ENCODE data around the gene GALNT16. TPM values are rescaled to one million over a fixed set of nuclear protein-coding genes. Genes with fewer than 3 reads are reported as not detected.

GALNT16 gene
- total RNA-seq, 1 experiment from 2014 or later = 0.33 TPM

GRCh38 chr14:69337984-69338383, 78.0 kb downstream of the GALNT16 start:
- H3K9ac ChIP-seq (ENCODE audit: low read length) = no peak overlapping the region
- no peaks in the 10 kb centered on the region for H3K9me3 ChIP-seq (ENCODE audit: low read length)
- H3K4me3 ChIP-seq (ENCODE audit: low read length) = no peak overlapping the region
- H3K79me2 ChIP-seq (ENCODE audit: low read length) = no peaks in the 10 kb centered on the region
- TF ChIP-seq, protein P1, sequence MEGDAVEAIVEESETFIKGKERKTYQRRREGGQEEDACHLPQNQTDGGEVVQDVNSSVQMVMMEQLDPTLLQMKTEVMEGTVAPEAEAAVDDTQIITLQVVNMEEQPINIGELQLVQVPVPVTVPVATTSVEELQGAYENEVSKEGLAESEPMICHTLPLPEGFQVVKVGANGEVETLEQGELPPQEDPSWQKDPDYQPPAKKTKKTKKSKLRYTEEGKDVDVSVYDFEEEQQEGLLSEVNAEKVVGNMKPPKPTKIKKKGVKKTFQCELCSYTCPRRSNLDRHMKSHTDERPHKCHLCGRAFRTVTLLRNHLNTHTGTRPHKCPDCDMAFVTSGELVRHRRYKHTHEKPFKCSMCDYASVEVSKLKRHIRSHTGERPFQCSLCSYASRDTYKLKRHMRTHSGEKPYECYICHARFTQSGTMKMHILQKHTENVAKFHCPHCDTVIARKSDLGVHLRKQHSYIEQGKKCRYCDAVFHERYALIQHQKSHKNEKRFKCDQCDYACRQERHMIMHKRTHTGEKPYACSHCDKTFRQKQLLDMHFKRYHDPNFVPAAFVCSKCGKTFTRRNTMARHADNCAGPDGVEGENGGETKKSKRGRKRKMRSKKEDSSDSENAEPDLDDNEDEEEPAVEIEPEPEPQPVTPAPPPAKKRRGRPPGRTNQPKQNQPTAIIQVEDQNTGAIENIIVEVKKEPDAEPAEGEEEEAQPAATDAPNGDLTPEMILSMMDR (conservative IDR thresholded peaks at IDR 0.05; ENCODE audit: low read depth, low read length) = no peak
- TF ChIP-seq EZH2phosphoT487 (IDR thresholded peaks at IDR 0.05; ENCODE audit: borderline replicate concordance, low read length) (no peak), EZH2 (IDR thresholded peaks at IDR 0.05; ENCODE audit: low read length, unreplicated experiment) (no peak)
- no peaks in the 10 kb centered on the region for H3K4me1 ChIP-seq (ENCODE audit: insufficient read depth, low read length)
- DNase-seq (no peak), ATAC-seq (no peak)
- intact Hi-C loops (cut with micrococcal nuclease) = no loop called here
- H3K27me3 ChIP-seq (ENCODE audit: low read length) = peaks cover 9% of the 10 kb centered on the region; the same call in 1 of the 2 replicates
- POLR2A ChIA-PET (ENCODE audit: unreplicated experiment) = no interaction called here
- no peaks in the 10 kb centered on the region for H3K36me3 ChIP-seq (ENCODE audit: low read depth, low read length)
- H2AFZ ChIP-seq (ENCODE audit: low read length) = no peak overlapping the region
- H4K20me1 ChIP-seq (ENCODE audit: low read length) = no peaks in the 10 kb centered on the region
- no TSS peak for BruUV-seq (replicated peaks)
- no peaks in the 10 kb centered on the region for H3K9me2 ChIP-seq (replicated peaks; ENCODE audit: low read length)
- CTCF ChIA-PET = interaction anchor here (0.6 kb wide), 1 partner anchor 121 kb away, joined by 3 read pairs; no protein-coding TSS in a partner anchor
- no peak overlapping the region for H3K27ac ChIP-seq (ENCODE audit: low read length)
- no peaks in the 10 kb centered on the region for H3F3A ChIP-seq (ENCODE audit: low read length, unreplicated experiment)
- H3K4me2 ChIP-seq (ENCODE audit: low read length) = no peak overlapping the region

DNA sequence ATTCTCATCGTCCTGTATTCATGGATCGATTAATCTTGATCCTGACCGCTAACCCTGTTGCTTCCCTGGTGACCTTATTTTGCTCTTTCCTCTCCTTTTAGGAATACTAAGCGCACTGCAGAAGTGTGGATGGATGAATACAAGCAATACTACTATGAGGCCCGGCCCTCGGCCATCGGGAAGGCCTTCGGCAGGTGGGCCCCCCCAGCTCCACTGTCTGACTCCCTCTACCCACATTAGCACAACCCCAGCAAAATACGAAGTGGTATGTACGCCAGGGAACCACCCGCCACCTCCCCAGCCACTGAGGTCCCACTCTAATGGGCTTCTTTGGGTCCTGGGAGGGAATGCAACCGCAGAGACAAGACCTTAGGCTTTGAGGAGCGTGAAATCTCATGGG, 79.5 kb downstream of the GALNT16 start:
- TF ChIP-seq EZH2phosphoT487 (IDR thresholded peaks at IDR 0.05; ENCODE audit: borderline replicate concordance, low read length) (no peak), EZH2 (IDR thresholded peaks at IDR 0.05; ENCODE audit: low read length, unreplicated experiment) (no peak)
- TF ChIP-seq, protein P1 (conservative IDR thresholded peaks at IDR 0.05; ENCODE audit: low read depth, low read length) = no peak
- Histone ChIP-seq H3K4me2 (ENCODE audit: low read length) (no peak overlapping the region), H3K9me3 (ENCODE audit: low read length) (no peaks in the 10 kb centered on the region), H2AFZ (ENCODE audit: low read length) (no peak overlapping the region), H3K9me2 (replicated peaks; ENCODE audit: low read length) (no peaks in the 10 kb centered on the region), H3K9ac (ENCODE audit: low read length) (no peak overlapping the region), H3K4me3 (ENCODE audit: low read length) (no peak overlapping the region), H4K20me1 (ENCODE audit: low read length) (no peaks in the 10 kb centered on the region), H3K27ac (ENCODE audit: low read length) (no peak overlapping the region), H3K4me1 (ENCODE audit: insufficient read depth, low read length) (no peaks in the 10 kb centered on the region), H3K27me3 (ENCODE audit: low read length) (peaks cover 9% of the 10 kb centered on the region; the same call in 1 of the 2 replicates), H3K79me2 (ENCODE audit: low read length) (no peaks in the 10 kb centered on the region), H3K36me3 (ENCODE audit: low read depth, low read length) (no peaks in the 10 kb centered on the region), H3F3A (ENCODE audit: low read length, unreplicated experiment) (no peaks in the 10 kb centered on the region)
- CTCF ChIA-PET = no interaction called here
- POLR2A ChIA-PET (ENCODE audit: unreplicated experiment) = no interaction called here
- no TSS peak for BruUV-seq (replicated peaks)
- intact Hi-C loops (cut with micrococcal nuclease) = no loop called here
- no peak for ATAC-seq
- DNase-seq = no peak

DNA sequence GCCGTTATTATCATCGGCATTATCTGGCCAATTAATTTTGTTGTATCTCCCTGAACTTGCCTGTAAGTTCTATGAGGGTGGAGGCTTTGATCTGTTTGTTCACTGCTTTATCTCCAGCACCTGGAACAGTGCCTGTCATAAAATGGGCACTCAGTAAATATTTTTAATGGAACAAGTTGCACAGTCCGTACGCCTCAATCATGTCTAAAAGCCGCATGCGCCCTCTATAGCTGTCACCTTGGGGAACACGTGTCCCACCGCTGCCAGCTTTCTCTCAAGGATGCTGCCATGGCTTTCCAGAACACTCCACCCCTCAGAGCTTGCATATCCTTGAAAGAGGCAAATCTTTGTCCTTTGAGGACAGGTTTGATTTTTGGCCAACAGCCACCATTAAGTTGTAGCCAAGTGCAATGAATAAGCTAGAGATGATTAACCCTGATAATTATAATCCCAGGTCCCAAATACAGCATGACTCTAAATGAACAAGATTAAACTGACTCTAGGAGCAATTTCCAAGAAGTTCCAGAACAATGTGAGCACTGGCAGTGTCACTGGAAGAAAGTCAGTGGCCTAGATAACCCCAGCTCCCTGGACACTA, 83.1 kb downstream of the GALNT16 start:
- H3K79me2 ChIP-seq (ENCODE audit: low read length) = no peaks in the 10 kb centered on the region
- TF ChIP-seq EZH2phosphoT487 (IDR thresholded peaks at IDR 0.05; ENCODE audit: borderline replicate concordance, low read length) (no peak), EZH2 (IDR thresholded peaks at IDR 0.05; ENCODE audit: low read length, unreplicated experiment) (no peak)
- TF ChIP-seq, protein P1 (conservative IDR thresholded peaks at IDR 0.05; ENCODE audit: low read depth, low read length) = no peak
- no peak overlapping the region for H3K4me3 ChIP-seq (ENCODE audit: low read length)
- ChIA-PET CTCF (no interaction called here), POLR2A (ENCODE audit: unreplicated experiment) (interaction anchor here (0.5 to 0.7 kb wide), 3 partner anchors 25 to 179 kb away, joined by 3 to 5 read pairs (median 4); no protein-coding TSS in a partner anchor)
- intact Hi-C loops (cut with micrococcal nuclease) = no loop called here
- no TSS peak for BruUV-seq (replicated peaks)
- peak overlapping the region; percentile 54; the same call in 1 of the 2 replicates for H2AFZ ChIP-seq (ENCODE audit: low read length)
- H3K4me2 ChIP-seq (ENCODE audit: low read length) = no peak overlapping the region
- H3K27me3 ChIP-seq (ENCODE audit: low read length) = peaks cover 2% of the 10 kb centered on the region; the same call in 1 of the 2 replicates
- no peaks in the 10 kb centered on the region for H3K9me3 ChIP-seq (ENCODE audit: low read length)
- no peaks in the 10 kb centered on the region for H3F3A ChIP-seq (ENCODE audit: low read length, unreplicated experiment)
- DNase-seq = no peak
- no peaks in the 10 kb centered on the region for H4K20me1 ChIP-seq (ENCODE audit: low read length)
- no peak; the same call in 1 of the 2 replicates for ATAC-seq
- no peaks in the 10 kb centered on the region for H3K4me1 ChIP-seq (ENCODE audit: insufficient read depth, low read length)
- no peaks in the 10 kb centered on the region for H3K9me2 ChIP-seq (replicated peaks; ENCODE audit: low read length)
- no peaks in the 10 kb centered on the region for H3K36me3 ChIP-seq (ENCODE audit: low read depth, low read length)
- H3K27ac ChIP-seq (ENCODE audit: low read length) = no peak overlapping the region
- no peak overlapping the region for H3K9ac ChIP-seq (ENCODE audit: low read length)

Measured in PC-3 (cell line).